ENCODE measurements around the gene MICOS13.

The MICOS13 gene

DNA sequence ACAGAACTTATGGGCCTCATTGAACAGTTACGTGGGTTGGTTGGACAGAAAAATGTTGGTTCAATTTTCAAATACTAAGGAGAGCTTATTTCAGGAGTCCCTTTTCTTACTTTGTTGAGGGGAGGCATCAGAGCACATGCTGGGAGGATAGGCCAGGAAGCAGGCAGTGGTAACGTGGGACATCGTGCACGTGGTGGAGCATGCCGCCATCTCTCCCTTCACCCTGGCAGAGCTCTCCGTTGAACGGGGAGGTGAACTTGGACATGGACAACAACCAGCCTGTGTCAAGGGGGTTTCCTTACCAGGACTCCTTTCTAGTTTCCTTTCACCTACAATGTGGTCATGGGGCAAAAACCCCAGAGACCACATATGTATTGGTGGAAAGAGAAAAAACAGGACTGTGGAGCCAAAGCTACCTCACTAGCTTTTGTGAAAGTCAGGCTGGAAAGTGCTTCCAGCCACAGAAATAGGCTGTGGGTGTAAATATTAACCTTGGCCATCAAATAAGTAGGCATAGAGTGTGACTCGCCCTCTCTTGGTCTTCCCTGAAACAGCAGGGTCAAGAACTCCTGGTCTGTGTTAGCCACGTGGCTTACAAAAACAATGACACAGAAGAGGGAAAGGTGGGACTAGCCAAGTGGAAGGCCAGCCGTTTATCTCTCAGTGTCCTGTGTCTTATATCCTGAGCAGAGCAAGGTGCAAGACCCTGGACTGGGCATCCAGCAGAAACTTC is 14.4 kb downstream of the MICOS13 start:
- no peak for DNase-seq

DNA sequence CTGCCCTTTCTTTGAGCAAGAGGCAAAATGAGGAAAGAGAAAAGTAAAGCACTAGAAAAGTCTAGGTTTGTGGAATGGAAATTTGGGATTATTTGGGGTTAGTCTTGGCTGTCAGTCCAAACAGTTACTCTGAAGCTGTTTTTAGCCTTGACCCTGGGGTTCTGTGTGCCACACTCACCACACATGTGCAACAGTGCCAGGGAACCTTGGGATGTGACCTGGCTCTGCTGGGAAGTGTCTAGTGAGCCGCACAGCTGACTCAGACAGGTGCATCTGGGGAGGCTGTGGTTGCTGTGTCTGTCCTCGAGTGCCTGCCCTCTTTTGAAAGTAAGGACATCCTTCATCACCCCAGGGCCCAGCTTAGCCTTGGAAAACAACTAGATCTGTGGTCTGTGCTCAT is 15.8 kb downstream of the MICOS13 start:
- no peak for DNase-seq

DNA sequence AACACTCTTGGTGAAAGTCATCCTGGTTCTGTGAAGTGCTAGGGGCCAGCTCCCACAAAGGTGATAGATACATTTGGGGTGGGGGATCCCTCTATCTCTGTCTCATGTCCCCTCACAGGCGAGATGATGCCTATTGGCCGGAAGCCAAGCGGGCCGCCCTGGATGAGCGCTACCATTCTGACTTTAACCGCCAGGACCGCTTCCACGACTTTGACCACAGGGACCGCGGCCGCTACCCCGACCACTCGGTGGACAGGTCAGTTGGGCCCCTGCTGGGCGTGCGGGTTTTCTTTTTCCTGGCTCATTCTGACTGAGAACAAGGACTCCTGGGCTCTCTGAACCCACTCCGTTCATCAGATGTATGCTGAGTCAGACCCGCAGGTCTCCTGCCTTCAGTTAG is 16.4 kb downstream of the MICOS13 start:
- DNase-seq, result no peak

DNA sequence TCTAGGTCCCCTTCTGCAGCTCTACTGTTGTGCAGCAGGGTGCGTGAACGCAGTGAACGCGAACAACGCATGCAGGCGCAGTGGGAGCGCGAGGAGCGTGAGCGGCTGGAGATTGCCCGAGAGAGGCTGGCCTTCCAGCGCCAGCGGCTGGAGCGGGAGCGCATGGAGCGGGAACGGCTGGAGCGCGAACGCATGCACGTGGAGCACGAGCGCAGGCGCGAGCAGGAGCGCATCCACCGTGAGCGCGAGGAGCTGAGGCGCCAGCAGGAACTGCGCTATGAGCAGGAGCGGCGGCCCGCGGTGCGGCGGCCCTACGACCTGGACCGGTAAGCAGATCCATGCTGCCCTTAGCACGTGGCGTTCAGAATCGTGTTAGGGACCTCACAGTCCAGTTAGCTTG is 18.8 kb downstream of the MICOS13 start:
- no peak for DNase-seq

DNA sequence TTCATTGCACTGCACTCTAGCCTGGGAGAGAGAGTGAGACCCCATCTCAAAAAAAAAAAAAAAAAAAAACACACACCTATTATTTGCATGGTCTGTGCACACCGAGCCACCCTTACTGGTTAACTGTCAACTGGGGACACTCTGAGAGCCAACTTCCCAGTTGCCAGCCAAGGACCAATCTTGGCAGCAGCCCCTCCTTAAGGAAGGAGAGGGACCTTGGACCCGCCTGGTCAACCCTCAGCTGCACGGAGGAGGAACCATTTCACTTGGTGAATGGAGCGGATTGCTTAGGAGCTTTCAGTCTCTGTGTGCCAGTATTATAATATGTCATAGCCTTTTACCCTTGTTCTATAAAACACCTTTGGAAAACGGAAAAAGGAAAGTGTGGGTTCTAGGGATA is 24.9 kb downstream of the MICOS13 start:
- no peak for DNase-seq

DNA sequence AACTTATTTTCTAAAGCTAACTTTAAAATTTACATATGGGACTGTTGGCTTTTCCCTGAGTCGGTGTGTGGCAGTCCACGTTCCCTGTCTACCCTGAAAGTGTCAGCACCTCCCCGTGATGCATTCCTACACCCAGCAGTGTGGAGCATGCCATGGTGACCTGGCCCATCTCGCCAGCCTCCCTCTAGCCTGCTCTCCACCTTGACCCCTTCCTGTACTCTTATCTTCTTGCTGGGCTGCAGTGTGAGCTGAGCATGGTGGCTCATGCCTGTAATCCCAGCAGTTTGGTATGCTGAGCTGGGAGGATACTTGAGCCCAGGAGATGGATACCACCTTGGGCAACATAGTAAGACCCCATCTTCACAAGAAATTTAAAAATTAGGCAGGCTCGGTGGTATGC is 25.4 kb downstream of the MICOS13 start:
- DNase-seq, result no peak

DNA sequence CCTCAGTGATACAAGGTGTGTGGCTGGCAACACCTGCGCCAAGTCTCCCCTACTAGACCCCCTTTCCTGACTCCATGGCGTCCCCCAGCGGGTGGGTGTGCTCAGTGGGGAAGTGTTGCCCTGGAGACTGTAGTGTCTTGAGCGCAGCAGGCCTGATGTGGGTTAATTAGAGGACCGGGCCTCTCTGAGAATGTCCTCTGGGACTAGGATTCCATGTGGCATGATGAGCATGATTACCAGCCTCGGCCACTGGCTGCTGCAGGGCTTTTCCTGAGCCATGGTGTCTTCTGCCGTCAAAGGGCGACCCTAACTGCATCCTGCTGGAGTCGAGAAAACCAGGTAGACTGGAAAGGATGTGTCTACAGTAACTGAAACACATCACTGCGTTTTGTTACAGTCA is 28.1 kb downstream of the MICOS13 start:
- DNase-seq, result no peak

DNA sequence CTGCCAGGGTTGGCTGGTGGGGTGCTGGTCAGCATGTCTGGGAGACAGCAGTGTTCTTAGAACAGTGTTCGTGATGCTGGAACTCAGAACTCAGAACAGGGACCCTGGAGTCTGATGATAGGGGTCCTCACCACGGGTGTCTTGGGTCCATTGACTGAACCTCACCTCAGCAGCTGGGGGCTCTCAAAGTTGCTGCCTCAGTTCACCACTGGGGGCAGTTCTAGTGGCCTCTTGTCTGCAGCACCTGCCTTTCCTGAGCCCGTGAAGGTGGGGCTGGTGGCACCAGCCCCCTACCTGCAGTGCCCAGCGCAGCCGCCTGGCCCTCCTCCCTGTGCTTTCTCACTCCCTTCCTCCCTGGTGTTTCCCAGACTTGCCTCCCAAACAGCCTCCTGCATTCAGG is 29.0 kb downstream of the MICOS13 start:
- no peak for DNase-seq

DNA sequence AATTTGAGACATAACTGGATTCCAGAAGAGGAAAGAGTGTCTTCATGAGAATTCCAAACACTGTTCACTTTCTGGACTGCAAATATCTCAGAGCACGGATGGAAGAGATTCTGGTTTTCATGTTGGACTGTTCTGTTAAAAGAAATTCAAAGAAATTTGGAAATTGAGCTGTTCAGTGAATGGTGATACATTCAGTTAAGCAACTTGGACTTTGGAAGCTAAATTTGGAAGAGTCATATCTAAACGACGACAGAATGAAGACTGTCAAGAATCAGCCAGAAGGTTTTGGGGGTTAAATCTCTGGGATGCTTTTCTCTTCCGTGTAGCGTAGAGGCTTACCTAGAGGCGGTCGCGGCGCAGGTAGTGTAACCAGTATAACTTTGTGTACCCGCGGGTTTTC is 31.9 kb downstream of the MICOS13 start:
- no peak for DNase-seq

DNA sequence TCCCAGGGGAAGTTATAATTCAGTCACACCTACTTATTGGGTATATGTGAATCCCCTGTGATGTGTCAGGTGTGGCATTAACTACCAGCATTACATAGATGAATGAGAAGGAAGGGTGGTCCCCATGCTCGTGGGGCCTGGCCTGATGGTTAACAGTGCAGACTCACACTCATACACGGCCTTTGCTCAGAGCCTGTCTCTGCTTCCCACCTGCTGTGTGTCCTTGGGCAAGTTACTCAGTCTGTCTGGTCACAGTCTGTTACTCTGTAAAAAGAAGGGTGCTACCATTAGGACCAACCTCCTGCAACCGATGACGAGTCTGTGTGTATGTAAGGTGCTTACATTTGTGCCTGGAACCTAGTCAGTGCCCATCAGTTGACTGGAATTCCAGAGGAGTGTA is 33.6 kb downstream of the MICOS13 start:
- DNase-seq, result no peak

DNA sequence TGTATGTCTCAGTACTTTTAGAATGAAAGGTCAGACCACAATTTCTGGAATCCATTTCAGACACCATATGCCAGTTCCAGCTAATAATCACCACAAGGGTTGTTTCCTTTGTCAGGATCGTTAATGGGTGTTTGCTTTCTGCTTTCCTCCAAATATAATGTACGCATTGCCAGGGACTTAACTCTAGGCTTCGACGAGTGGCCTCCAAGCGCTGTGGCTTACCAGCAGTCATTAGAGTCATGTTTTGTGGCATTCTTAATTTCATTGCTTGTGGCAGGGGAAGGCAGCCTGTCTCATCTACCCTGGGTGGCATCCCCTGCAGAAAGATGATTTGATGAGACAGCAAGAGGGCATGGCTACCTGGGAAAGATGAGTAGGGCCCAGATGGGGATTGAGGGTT is 34.9 kb downstream of the MICOS13 start:
- DNase-seq, result no peak

DNA sequence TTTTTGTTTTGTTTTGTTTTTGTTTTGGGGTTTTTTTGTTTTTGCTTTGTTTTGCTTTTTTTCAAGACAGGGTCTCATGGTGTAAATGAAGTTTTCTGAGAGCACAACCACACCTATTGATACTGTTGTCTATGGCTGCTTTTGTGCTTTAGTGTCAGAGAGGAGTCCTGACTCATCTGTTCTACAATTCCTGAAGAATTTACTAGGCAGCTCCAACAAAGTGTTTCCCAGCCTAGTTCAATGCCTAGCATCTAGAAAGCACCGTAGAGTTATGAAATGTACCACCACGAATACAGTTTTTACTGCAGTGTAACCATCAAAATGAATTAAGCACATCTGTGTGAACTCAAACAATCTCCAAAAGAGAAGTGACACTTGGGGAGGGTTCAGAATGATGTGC is 36.3 kb downstream of the MICOS13 start:
- no peak for DNase-seq

DNA sequence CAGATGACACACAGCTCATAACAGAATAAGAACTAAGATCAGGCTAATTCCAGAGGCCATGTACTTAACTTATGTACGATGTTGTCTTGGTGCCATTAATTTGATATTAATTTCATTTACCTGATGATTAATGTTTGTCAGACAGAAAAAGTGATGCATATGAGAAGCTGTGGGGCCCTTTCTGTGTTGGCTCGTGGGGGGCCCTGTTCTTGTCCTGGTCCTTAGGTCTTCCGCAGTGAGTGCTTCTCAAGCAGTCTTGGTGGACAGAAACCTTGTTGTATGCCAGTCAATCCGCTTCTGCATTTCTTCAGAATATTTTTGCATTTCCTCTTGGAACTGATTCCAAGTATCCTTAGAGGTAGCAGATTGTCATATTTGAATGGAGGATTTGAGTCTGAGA is 37.3 kb downstream of the MICOS13 start:
- DNase-seq, result no peak

DNA sequence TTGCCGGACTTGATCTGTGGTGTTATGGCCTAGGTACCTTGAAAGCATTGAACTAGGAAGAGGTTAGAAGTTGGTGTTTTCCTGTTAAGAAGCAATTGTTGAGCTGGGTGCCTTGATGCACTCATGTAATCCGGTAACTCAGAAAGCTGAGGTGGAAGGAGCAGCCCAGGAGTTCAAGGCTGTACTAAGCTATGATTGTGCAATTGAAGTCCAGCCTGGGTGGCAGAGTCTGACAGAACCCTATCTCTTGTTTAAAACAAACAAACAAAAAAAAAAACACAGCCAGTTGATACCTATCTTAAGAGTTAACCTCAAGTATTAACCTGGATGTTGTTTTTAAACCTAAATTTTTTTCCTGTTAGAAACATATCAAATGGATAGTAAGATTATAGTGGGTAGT is 38.1 kb downstream of the MICOS13 start:
- DNase-seq, result no peak

DNA sequence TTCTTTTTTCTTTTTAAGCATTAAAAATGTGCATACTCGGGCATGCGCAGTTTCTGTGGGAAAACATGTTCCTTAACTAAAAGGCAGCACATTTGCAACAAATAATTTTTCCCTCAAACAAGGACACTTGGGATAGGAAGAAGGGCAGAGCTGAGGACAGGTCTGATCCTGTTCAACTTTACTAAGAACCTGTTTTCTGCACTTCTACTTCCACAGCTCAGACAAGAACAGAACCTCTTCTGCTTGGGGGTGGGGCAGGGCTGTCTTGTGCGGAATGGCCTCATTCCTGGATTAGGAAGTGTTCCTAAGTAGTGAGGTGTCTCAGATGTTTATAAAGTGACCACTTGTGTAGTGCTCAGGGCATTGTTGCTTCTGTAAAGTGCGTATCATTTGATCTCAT is 39.1 kb downstream of the MICOS13 start:
- DNase-seq, result no peak

DNA sequence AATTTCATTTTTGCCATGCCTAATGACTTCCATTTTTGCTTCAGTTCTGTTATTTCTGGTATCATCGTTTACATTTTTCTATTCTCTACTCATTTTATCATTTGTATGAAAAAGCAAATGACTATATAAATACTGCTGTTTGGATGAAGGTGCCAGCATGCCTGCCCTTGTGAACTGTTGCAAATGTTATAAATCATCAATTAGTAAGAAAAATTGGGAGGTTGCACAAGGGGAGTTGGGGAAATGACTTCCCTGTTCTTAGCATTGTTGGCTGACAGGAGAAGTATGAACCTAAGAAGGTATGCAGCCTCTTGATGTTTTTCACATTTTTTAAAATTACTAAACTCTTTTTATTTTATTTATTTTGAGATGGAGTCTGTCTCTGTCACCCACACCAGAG is 42.3 kb downstream of the MICOS13 start:
- DNase-seq, result no peak

DNA sequence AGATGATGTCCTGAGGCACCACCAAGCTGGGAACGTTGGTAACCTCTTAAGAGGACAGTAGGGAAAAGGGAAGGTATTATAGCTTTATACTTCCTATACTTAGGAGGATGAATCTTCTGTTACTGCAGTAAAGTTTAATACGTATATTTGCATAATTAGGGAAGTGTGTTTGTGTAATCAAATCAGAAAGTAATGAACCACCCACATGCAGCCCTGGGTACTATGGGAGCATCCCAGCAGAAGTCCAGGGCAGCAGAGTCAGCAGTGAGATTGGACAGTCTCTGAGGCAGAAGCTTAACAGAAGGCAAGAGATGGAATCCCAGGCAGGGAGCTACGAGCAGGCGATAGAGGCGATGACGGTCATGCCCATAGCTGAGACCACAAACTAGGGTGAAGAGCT is 44.9 kb downstream of the MICOS13 start:
- no peak for DNase-seq

DNA sequence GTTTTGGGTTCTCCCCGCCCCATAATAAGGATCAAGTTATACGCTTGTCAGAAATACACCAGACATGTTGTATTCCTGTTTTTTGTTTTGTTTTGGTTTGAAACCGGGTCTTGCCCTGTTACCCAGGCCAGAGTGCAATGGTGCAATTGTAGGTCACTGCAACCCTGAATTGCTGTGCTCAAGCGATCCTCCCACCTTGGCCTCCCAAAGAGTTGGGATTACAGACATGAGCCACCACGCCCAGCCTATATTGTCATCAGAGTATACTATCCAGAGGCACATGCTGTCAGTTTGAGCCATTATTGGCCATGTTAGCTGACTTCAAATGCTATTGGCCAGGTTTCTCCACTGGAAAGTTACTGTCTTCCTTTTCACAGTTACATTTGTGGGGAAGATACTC is 47.7 kb downstream of the MICOS13 start:
- no peak for DNase-seq

DNA sequence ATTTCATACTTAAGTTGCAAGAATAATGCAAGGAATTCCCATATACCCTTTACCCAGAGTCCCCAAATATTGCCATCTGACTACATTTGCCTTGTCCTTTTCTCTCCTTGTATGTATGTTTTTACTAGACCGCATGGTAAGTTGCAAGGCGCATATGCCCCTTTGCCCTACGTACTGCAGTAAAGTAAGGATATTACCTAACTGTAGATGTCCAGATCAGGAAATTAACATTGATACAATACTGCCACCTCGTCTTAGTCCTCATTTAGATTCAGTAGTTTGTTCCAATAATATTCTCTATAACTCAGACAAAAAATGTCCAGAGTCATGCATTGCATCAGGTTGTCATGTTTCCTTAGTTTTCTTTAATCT is 48.1 kb downstream of the MICOS13 start:
- no peak for DNase-seq

DNA sequence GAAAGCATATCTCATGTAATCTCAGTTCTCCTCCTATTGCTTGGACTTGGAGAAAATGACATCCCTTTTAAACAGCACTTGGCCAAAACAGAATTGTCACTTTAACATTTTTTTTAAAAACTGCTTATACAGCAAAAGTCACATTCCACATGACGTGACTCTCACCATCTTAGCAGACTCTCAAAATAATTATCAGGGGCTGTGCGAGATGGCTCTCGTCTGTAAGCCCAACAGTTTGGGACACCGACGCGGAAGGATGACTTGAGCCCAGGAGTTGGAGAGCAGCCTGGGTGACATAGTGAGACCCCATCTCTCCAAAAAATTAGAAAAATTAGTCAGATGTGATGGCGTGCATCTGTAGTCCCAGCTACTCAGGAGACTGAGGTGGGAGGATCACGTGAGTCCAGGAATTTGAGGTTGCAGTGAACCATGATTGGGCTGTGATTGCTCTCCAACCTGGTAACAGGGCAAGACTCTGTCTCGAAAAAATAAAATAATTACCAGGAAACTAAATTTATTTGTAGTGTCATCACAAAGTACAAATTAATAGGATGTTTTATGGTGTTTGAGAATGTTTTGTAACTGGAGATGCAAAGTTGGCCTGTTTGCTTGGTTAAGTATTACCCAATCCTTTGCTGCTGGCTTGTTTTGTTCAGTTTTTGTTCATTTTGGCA is 48.6 kb downstream of the MICOS13 start:
- DNase-seq, result no peak

DNA sequence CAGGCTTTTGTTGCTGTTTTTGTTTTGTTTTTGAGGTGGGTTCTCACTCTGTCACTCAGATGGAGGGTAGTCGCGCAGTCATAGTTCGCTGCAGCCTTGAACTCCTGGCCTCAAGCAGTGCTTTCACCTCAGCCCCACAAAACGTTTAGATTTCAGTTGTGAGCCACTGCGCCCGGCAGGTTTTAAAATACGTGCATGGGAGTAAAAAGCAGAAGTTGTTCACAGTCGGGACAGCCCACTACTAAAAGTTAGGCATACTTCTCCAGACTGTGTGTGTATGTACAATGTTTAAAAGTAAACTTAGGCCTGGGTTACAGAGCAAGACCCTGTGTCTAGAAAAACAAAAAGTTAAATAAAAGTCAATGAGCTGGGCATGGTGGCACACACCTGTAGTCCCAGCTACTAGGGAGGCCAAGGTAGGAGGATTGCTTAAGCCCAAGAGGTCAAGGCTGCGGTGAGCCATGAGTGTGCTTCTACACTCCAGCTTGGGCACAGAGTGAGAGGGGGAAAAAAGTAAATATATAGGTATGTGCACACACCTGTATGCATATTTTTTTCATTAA is 51.3 kb downstream of the MICOS13 start:
- DNase-seq, result no peak

DNA sequence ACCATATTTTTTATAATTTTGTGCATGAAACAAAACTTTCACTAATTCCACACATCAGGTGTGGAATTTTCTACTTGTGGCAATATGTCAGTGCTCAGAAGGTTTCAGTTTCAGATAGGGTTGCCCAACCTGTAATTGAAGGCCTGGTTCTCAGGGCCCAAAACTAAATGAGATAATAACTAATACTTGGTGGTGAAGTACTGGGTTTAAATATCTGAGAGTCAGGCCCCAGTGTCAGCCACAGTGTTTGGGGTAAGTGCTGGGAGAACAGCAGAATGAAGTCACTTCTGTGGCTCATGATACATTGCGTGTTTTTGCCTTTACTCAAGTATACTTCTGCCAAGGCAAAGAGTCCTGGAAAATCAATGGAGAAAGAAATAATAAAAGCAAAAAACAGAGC is 51.9 kb downstream of the MICOS13 start:
- DNase-seq, result no peak

Data from SIG-M5 (cell line).